RCC 7860 (cell line): ENCODE measurements around the gene CHCT1.
A peak's percentile ranks its signal among the peaks of the same experiment; 100 is the strongest.

Experiments used
- DNase-seq: peaks from one replicate; pipeline ENCODE4 v3.0.0-alpha.2; 2015; ENCODE audit warnings: low spot score
- FAIRE-seq: peaks from 2 replicates; lab custom pipeline; 2012; peaks lifted over from hg19 to GRCh38; lab: Jason Lieb, UNC

CHCT1 gene

GRCh38 chr17:60439501-60439900 lies 17.2 kb downstream of the CHCT1 start:
- no peak for DNase-seq
- FAIRE-seq: no peak

- FAIRE-seq (no peak), DNase-seq (peak; percentile 53)
These were observed 20.2 kb downstream of the CHCT1 start for GRCh38 chr17:60442271-60443173.

GRCh38 chr17:60443713-60444112 lies 21.4 kb downstream of the CHCT1 start:
- FAIRE-seq: no peak
- no peak for DNase-seq

- FAIRE-seq (no peak), DNase-seq (no peak)
These were observed 22.9 kb downstream of the CHCT1 start for GRCh38 chr17:60445144-60445543.

GRCh38 chr17:60447375-60447774 lies 25.1 kb downstream of the CHCT1 start:
- no peak for FAIRE-seq

GRCh38 chr17:60451071-60451470 lies 28.8 kb downstream of the CHCT1 start:
- DNase-seq (no peak), FAIRE-seq (no peak)

More at GRCh38 chr17:60447375-60447774, 25.1 kb downstream of the CHCT1 start:
- no peak for DNase-seq

GRCh38 chr17:60451965-60452364 lies 29.7 kb downstream of the CHCT1 start:
- DNase-seq (no peak), FAIRE-seq (no peak)

- DNase-seq (no peak), FAIRE-seq (no peak)
These were observed 33.1 kb downstream of the CHCT1 start for GRCh38 chr17:60455378-60455777.

- DNase-seq (no peak), FAIRE-seq (no peak)
These were observed 34.9 kb downstream of the CHCT1 start for GRCh38 chr17:60457148-60457547.

GRCh38 chr17:60461584-60461983 lies 39.3 kb downstream of the CHCT1 start:
- no peak for FAIRE-seq

GRCh38 chr17:60463157-60463835 lies 41.0 kb downstream of the CHCT1 start:
- DNase-seq (no peak), FAIRE-seq (no peak)

More at GRCh38 chr17:60461584-60461983, 39.3 kb downstream of the CHCT1 start:
- DNase-seq: no peak

- DNase-seq (no peak), FAIRE-seq (no peak)
These were observed 42.1 kb downstream of the CHCT1 start for GRCh38 chr17:60464343-60464742.

- FAIRE-seq (no peak), DNase-seq (no peak)
These were observed 46.1 kb downstream of the CHCT1 start for GRCh38 chr17:60468371-60468770.

GRCh38 chr17:60471451-60471850 lies 49.2 kb downstream of the CHCT1 start:
- FAIRE-seq (no peak), DNase-seq (no peak)

- DNase-seq (no peak), FAIRE-seq (no peak)
These were observed 50.2 kb downstream of the CHCT1 start for GRCh38 chr17:60472449-60472848.

- FAIRE-seq: no peak
- DNase-seq: no peak
These were observed 51.5 kb downstream of the CHCT1 start for GRCh38 chr17:60473788-60474187.
